GM18499 (cell line): ENCODE results near the gene TAS2R9.
"Not testable (repeated sequence)": the region's sequence is repeated elsewhere in the genome, so short reads cannot be mapped to it uniquely, and the experiment has no call there.

Experiments
- ATAC-seq: cut with Tn5 transposase; IDR thresholded peaks from one replicate; pipeline ENCODE4 v1.9.1; 2021; ENCODE audit warnings: moderate number of reproducible peaks; ENCODE audit not compliant: insufficient read depth, unreplicated experiment

The TAS2R9 gene

GRCh38 chr12:10810068-10810467 lies at the start of gene TAS2R9:
Gene TAS2R9, minus strand, starts transcription at chr12:10810168. Its CDS starts 93 bp downstream, at chr12:10810075.
- no peak for ATAC-seq

- ATAC-seq = no peak
Observed at GRCh38 chr12:10855807-10856206, 45.8 kb upstream of the TAS2R9 start.

GRCh38 chr12:10853776-10854175 lies 43.8 kb upstream of the TAS2R9 start:
- ATAC-seq = no peak

- ATAC-seq = no peak
Observed at GRCh38 chr12:10851243-10851858, 41.4 kb upstream of the TAS2R9 start.

GRCh38 chr12:10849425-10849878 lies 39.5 kb upstream of the TAS2R9 start, which contains the start of gene PRR4:
Gene PRR4, minus strand, starts transcription at chr12:10849475. Its CDS starts 38 bp downstream, at chr12:10849437.
- no peak for ATAC-seq

- no peak for ATAC-seq
Observed at GRCh38 chr12:10847744-10848143, 37.8 kb upstream of the TAS2R9 start.

GRCh38 chr12:10842862-10843261 lies 32.9 kb upstream of the TAS2R9 start:
- no peak for ATAC-seq

- no peak for ATAC-seq
Observed at GRCh38 chr12:10838461-10838860, 28.5 kb upstream of the TAS2R9 start.

GRCh38 chr12:10829994-10830393 lies 20.0 kb upstream of the TAS2R9 start:
- ATAC-seq = no peak

- no peak for ATAC-seq
Observed at GRCh38 chr12:10826258-10826657, 16.3 kb upstream of the TAS2R9 start, which contains the start of gene TAS2R10. Gene TAS2R10, minus strand, starts transcription at chr12:10826358. Its CDS starts 89 bp downstream, at chr12:10826269.

- ATAC-seq = no peak
Observed at GRCh38 chr12:10824957-10825356, 15.0 kb upstream of the TAS2R9 start.

- no peak for ATAC-seq
Observed at GRCh38 chr12:10811883-10812536, 2.0 kb upstream of the TAS2R9 start.

GRCh38 chr12:10807186-10807585 lies 2.8 kb downstream of the TAS2R9 start, which contains the start of gene TAS2R8:
Gene TAS2R8, minus strand, starts transcription at chr12:10807286. Its CDS starts 306 bp downstream, at chr12:10806980.
- no peak for ATAC-seq

- no peak for ATAC-seq
Observed at GRCh38 chr12:10802587-10802986, 7.4 kb downstream of the TAS2R9 start, which contains the start of gene TAS2R7. Gene TAS2R7, minus strand, starts transcription at chr12:10802627. Its CDS starts 57 bp downstream, at chr12:10802570.

- ATAC-seq = no peak
Observed at GRCh38 chr12:10801741-10802140, 8.2 kb downstream of the TAS2R9 start.

- ATAC-seq = no peak
Observed at GRCh38 chr12:10794222-10794621, 15.7 kb downstream of the TAS2R9 start.

- ATAC-seq = not testable (repeated sequence)
Observed at GRCh38 chr12:10791769-10792168, 18.2 kb downstream of the TAS2R9 start.

GRCh38 chr12:10783252-10783651 lies 26.7 kb downstream of the TAS2R9 start:
- ATAC-seq = no peak

- no peak for ATAC-seq
Observed at GRCh38 chr12:10779103-10779502, 30.9 kb downstream of the TAS2R9 start.

- ATAC-seq = no peak
Observed at GRCh38 chr12:10771132-10771733, 38.7 kb downstream of the TAS2R9 start.

- ATAC-seq = no peak
Observed at GRCh38 chr12:10759657-10760056, 50.3 kb downstream of the TAS2R9 start.
